Activated CD8-positive, alpha-beta memory T cell treated with anti-CD3 and anti-CD28 coated beads, Interleukin-2, amount 50 U/mL, for 48 hours (primary cell): ENCODE data around the gene STAM.

Source experiments
- DNase-seq: peaks from one replicate; pipeline ENCODE4 v3.0.0-alpha.2; 2020

The STAM gene

DNA sequence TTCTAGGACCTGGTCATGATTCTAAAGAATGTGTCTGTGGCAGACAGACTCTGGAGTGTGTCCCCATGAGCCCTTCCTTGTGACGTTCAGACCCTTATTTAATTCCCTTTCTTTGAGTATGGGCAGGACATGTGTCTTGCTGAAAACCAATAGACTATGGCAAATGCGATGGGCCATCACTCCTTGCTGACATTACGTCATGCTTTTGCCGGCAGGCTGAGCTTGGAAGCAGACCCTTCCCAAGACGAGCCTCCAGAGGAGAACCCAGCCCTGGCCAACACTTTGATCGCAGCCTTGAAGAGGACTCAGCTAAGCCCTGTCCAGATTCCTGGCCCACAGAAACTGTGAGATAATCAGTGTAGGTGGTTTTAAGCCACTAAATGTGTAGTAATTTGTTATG lies 89.7 kb downstream of the STAM start:
- no peak for DNase-seq

DNA sequence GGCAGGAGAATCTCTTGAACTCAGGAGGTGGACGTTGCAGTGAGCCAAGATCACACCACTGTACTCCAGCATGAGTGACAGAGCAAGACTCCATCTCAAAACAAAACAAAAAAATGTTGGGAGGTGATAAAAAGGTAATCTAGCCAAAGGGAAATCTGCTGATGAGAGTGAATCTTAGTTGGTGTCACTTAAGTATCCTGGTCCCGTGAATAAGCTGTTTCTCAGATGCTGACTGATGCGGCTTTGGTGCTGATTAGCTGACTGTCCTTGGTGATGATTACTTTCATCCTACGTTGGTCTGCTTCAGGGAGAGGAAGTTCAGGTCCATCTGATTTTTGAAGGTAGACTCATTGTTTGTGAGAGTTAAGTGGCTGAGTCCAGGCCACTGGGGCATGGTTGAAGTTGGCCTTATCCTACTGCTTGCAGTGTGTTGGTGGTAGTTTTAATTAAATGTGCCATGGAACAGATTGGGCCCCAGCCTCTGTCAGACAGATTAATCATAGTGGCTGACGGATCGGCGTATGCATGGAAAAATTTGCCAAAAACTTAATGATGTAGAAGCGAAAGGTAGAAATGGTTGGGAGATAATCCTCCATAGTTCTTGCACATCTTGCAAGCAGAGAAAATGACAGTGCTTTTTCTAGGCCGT lies 90.6 kb downstream of the STAM start:
- no peak for DNase-seq

- no peak for DNase-seq
These were observed 91.4 kb downstream of the STAM start for GRCh38 chr10:17735166-17735941.

GRCh38 chr10:17736223-17736622 lies 92.3 kb downstream of the STAM start:
- DNase-seq = no peak

GRCh38 chr10:17737027-17737965 lies 93.3 kb downstream of the STAM start:
- DNase-seq = no peak

DNA sequence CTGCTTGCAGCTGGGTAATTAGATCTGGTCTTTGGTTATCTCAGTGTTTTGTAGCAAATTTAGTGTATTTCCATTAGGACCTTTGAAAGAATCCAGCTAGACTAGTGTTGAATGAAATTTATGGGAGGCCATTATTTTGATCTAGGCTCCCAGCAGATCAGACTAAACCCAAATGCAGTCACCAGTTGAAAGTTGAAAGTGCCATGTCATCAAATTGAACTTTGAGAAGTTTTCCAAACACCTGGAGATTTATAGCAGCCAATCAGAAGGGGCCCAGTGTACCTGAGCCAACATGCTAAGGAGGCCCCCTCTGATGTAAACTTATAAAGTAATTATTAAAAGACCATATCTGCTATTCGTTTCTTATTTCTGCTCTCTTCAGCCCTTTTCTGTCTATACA lies 96.7 kb downstream of the STAM start:
- DNase-seq = no peak

DNA sequence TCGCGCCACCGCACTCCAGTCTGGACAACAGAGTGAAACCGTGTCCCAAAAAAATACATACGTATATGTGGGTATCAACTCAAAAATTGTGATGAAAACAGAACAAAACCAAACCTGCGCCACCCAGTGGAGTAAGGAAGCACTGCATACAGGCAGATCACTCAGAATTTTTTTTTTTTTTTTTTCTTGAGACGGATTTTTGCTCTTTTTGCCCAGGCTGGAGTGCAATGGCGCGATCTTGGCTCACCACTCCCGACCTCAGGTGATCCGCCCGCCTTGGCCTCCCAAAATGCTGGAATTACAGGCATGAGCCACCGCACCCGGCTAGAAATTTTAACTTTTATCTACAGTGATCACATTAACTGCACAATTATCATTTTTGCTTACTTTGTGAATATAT lies 99.0 kb downstream of the STAM start:
- peak; percentile 85 for DNase-seq

GRCh38 chr10:17743437-17743836 lies 99.5 kb downstream of the STAM start:
- no peak for DNase-seq

DNA sequence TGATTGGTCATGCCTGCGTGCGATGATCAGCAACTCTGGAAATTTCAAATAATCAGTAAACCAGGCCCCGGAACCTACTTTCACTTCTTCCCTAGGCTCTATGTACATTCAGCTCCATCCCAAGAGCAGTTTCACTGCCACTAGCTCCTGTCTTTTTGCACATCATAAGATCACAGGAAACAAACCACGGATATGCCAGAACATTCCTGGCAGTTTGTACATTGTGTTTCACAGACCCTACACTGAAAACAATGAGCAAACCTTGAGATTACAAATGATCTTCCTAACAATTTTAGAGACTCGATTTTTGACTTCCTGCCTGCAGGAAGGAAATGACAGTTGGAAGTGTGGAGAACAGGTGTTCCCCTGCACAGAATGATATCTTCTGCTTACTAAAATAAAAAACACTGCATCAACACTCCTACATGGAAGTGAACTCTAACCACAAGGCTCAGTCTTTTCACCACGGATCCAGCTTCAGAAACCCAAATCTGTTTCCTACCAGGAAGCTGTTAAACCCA lies 100.5 kb downstream of the STAM start:
- DNase-seq = no peak

GRCh38 chr10:17747883-17748550 lies 104.1 kb downstream of the STAM start:
- DNase-seq = no peak

DNA sequence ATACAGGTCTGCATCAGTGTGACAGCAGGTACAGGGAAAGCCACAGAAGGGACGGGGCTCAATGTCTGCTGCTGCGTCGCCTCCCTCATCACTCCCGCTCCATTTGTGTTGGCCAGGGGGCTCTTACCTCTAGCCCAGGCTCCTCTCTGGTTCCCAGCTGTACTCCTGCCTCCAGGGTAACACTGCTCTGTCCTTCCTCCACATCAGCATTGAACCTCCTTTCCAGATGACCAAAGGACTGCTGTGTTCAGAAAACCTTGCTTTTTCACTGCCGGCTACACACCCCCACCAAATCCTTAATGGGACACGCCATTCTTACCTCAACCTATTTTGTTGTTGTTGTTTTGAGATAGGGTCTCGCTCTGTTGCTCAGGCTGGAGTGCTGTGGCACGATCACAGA lies 105.9 kb downstream of the STAM start:
- no peak for DNase-seq

DNA sequence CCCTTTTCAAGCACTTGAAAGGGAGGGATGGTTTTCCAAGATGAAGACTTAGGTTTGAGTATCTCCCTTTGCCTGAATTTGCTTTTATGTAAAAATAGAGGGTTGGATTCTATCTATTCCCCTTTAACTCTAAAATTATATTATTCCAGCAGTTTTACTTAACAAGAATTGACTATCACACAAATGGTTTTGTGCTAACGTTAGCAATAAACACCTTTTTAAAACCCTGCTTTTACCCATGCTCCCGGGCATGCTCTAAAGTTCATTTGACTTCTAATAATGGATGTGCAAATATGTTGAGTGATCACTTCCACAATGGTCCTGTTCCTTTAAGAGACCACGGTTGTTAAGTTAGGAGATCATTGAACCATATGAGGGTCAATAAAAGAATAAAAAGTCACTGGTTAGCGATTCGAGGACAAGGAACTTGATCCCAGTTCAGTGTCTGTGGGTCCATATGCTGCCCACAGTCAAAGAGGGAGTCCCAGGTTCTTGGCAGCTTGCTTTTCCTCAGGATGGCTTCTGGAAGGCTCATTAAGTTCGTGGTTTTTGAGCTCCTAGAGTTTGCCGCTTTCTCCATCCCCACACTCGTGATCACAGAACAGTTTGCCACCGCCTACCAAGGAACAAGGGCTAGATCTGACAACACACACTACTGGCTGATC lies 108.0 kb downstream of the STAM start, which contains the start of gene TMEM236:
Gene TMEM236, plus strand, starts transcription at position 421 of the 665 bp plus-strand sequence. Its CDS starts 95 bp downstream, at position 516.
- DNase-seq = no peak

DNA sequence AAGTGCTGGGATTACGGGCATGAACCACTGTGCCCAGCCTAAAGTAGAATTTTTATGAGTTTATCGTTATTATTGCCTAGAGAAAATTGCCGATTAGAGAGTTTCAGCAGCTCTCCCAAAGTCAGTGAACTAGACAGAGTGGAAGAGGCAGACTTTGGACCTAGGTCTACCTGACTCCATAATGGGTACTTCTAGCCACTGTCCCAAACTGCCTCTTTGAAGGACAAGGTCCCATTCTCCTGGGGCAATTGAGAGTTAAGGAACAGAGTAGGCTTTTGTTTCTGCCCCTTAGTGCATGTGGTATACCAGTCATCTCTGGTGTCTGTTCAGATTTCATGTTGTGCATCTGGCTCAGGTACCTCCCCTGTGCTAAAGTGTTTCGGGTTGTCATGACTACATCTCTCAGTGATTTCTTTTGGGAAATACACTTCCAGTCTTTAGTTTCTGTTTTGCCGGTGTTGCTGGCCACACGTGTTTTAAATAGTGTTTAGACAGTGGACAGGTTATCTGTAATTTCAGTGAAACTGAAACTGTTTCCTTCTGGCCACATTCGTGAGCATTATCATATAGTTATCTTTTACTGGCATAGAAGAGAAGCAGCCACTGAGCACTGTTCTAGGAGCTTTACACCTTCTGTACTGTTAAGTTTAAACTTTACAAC lies 112.7 kb downstream of the STAM start:
- DNase-seq = no peak

DNA sequence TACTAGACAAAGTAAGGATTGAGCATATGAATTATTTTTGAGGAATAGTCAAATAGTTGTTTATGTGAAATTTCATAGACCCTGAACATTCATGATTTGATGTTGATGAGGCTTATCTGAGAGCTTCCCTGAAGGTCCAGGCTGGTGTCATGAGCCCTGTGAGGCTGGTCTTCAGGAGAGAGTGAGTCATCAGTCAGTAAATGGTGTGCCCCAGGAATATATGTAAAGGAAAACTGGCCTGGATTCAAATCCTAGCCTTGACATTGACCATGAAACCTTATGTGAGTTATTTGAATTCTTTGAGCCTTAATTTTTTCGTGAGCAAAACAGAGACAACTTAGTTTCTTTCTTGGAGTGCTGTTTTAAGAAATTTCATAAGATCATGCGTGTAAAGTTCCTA lies 114.2 kb downstream of the STAM start:
- no peak for DNase-seq

- DNase-seq = no peak
These were observed 114.9 kb downstream of the STAM start for GRCh38 chr10:17758896-17759295.

GRCh38 chr10:17764142-17764541 lies 120.2 kb downstream of the STAM start:
- DNase-seq = no peak

- DNase-seq = no peak
These were observed 121.7 kb downstream of the STAM start for GRCh38 chr10:17765602-17766001.
